HepG2 (cell line): ENCODE data around the gene CCDC69. TPM values are rescaled to one million over a fixed set of nuclear protein-coding genes. Genes with fewer than 3 reads are reported as not detected.

ENCODE experiments used
- ATAC-seq: fragments of 200-7000 bp; cut with Tn5 transposase; 3 replicates; pipeline ENCODE4 v1.9.1; 2020; ENCODE audit warnings: mild to moderate bottlenecking, moderate library complexity
- BruUV-seq: library from RNA; stranded (reverse); fragments of 400-500 nt; replicated peaks from 2 replicates; lab custom pipeline; 2021; lab: Mats Ljungman, UMichigan
- CTCF ChIA-PET: fragments of 300-600 bp; formaldehyde crosslinking; extraction: SDS; loops from one replicate; lab custom pipeline; 2021; ENCODE audit warnings: low total read pairs, inconsistent platforms, low intra/inter-chr PET ratio; lab: Yijun Ruan, JAX
- POLR2A ChIA-PET: fragments of 350-600 bp; sonication (Branson Sonifier 250); formaldehyde crosslinking; loops from one replicate; lab custom pipeline; 2020; ENCODE audit warnings: antibody characterized with exemption, inconsistent platforms; lab: Yijun Ruan, JAX
- DNase-seq: peaks from one replicate; pipeline ENCODE4 v3.0.0-alpha.2; 2015; ENCODE audit warnings: low spot score
- FAIRE-seq: peaks from 3 replicates; lab custom pipeline; 2011; peaks lifted over from hg19 to GRCh38; lab: Jason Lieb, UNC
- H2AFZ ChIP-seq: one replicate; pipeline ENCODE4 v1.6.1; 2011; ENCODE audit warnings: low read length, inconsistent platforms
- H3K27ac ChIP-seq: fragments of 300-600 bp; 3 replicates; pipeline ENCODE4 v1.8.0; 2011; ENCODE audit warnings: mixed run types, mild to moderate bottlenecking, mixed read lengths, low read length, inconsistent platforms; ENCODE audit not compliant: insufficient read depth; ENCODE audit errors: extremely low read length
- H3K27me3 ChIP-seq, 2 experiments: fragments of 200-600 bp in 1 of 2; 2 replicates in 1 of 2; 3 replicates in 1 of 2; pipeline versions ENCODE4 v1.6.0 to v1.8.0; 2011; ENCODE audit warnings: low read length in 2 of 2, mild to moderate bottlenecking in 2 of 2, moderate library complexity in 2 of 2, inconsistent platforms in 1 of 2; ENCODE audit not compliant: insufficient read depth in 2 of 2, control insufficient read depth in 1 of 2
- H3K36me3 ChIP-seq, 2 experiments: fragments of 200-600 bp in 1 of 2; replicated peaks in 1 of 2; 2 replicates in 1 of 2; 3 replicates in 1 of 2; pipeline versions ENCODE4 v1.5.1 to v1.8.0; 2011; ENCODE audit warnings: low read length in 2 of 2, inconsistent platforms in 1 of 2; ENCODE audit not compliant: insufficient read depth in 2 of 2, control insufficient read depth in 1 of 2
- H3K4me1 ChIP-seq: 2 replicates; pipeline ENCODE4 v1.5.1; 2012; ENCODE audit warnings: low read length, inconsistent platforms; ENCODE audit not compliant: insufficient read depth
- H3K4me2 ChIP-seq: 2 replicates; pipeline ENCODE4 v1.6.0; 2011; ENCODE audit warnings: low read depth, low read length, inconsistent platforms
- H3K4me3 ChIP-seq, 3 experiments: fragments of 200-600 bp in 1 of 3; sonication (generic), shearing (Covaris generic) in 1 of 3; replicated peaks in 1 of 3; 2 replicates each; pipeline ENCODE4 v1.5.1; 2011 to 2016; ENCODE audit warnings: low read length in 3 of 3, inconsistent platforms in 2 of 3, low read depth in 2 of 3, mild to moderate bottlenecking in 2 of 3, control low read depth in 1 of 3, mixed read lengths in 1 of 3; ENCODE audit not compliant: insufficient read depth in 1 of 3
- H3K79me2 ChIP-seq: one replicate; pipeline ENCODE4 v1.6.1; 2011; ENCODE audit warnings: low read length, inconsistent platforms; ENCODE audit not compliant: insufficient read depth
- H3K9ac ChIP-seq: 2 replicates; pipeline ENCODE4 v1.6.0; 2011; ENCODE audit warnings: mild to moderate bottlenecking, low read depth, low read length, inconsistent platforms; ENCODE audit not compliant: insufficient read depth
- H3K9me3 ChIP-seq: 2 replicates; pipeline ENCODE4 v1.5.1; 2012; ENCODE audit warnings: mild to moderate bottlenecking, low read length
- H4K20me1 ChIP-seq: 2 replicates; pipeline ENCODE4 v1.6.0; 2011; ENCODE audit warnings: inconsistent platforms, mild to moderate bottlenecking, low read length, moderate library complexity; ENCODE audit not compliant: insufficient read depth
- ATF1 ChIP-seq: IDR thresholded peaks from 2 replicates; pipeline ENCODE4 v1.6.1; 2016; ENCODE audit warnings: mild to moderate bottlenecking, control low read depth
- KLF11 ChIP-seq: IDR thresholded peaks from 2 replicates; pipeline ENCODE4 v1.6.1; 2016; ENCODE audit warnings: missing compliant biosample characterization
- LCORL ChIP-seq, 2 experiments: fragments of 450-650 bp in 1 of 2; sonication (generic) in 1 of 2; formaldehyde crosslinking in 1 of 2; IDR thresholded peaks; 2 replicates each; pipeline versions ENCODE4 v1.5.0 to v1.6.1; 2017 to 2020; ENCODE audit warnings: antibody characterized with exemption in 1 of 2, missing genetic modification reagents in 1 of 2
- NFYB ChIP-seq: sonication (generic); formaldehyde crosslinking; IDR thresholded peaks from 2 replicates; pipeline ENCODE4 v1.4.0; 2020; ENCODE audit warnings: missing genetic modification reagents
- TCF12 ChIP-seq, 2 experiments: fragments of 450-650 bp in 1 of 2; sonication (generic) in 1 of 2; formaldehyde crosslinking in 1 of 2; IDR thresholded peaks; 2 replicates each; pipeline versions ENCODE4 v1.6.1 to v1.8.0; 2017 to 2022; ENCODE audit warnings: antibody characterized with exemption in 1 of 2, mild to moderate bottlenecking in 1 of 2, missing genetic modification reagents in 1 of 2, moderate library complexity in 1 of 2
- WGBS: methylation state at CpG from one replicate; pipeline ENCODE4 v1.1.6; 2017; ENCODE audit warnings: low lambda C conversion rate; 5-methylcytosine and 5-hydroxymethylcytosine counted together
- in situ Hi-C: cut with HindIII; loops from 2 replicates; pipeline ENCODE4 v1.10.0; 2017; ENCODE audit warnings: low pct_unique_long_range_greater_than_20kb; ENCODE audit not compliant: extremely low pct_ligation_motif_present
- intact Hi-C: fragments of 100-400 bp; cut with micrococcal nuclease; formaldehyde crosslinking; loops from one replicate; pipeline ENCODE4 v1.10.0; 2022; ENCODE audit not compliant: unreplicated experiment
- polyA plus RNA-seq, 8 experiments: library from polyadenylated mRNA; depleted of rRNA in 3 of 8; stranded (reverse) in 7 of 8; unstranded in 1 of 8; fragments of >200 nt; fragmentation: Illumina TruSeq in 4 of 8; extraction: Trizol in 4 of 8; gene quantifications; 2 replicates each; pipeline versions ENCODE4 v1.2.1 to v1.2.3, GENCODE V29; 2011 to 2016; ENCODE audit warnings: low read depth in 4 of 8, missing spikeins in 1 of 8, mixed read lengths in 1 of 8; ENCODE audit not compliant: insufficient read depth in 1 of 8
- total RNA-seq, 5 experiments: library from RNA; depleted of rRNA; stranded (reverse); fragments of >200 nt; fragmentation: Illumina TruSeq; extraction: Trizol; gene quantifications; 2 replicates each; pipeline ENCODE4 v1.2.3, GENCODE V29; 2016; ENCODE audit warnings: low read depth in 1 of 5
- TF ChIP-seq, protein P1 (sequence below): sonication (generic); formaldehyde crosslinking; IDR thresholded peaks from 2 replicates; pipeline ENCODE4 v1.5.1; 2020; ENCODE audit warnings: missing genetic modification reagents, mild to moderate bottlenecking, borderline replicate concordance
- TF ChIP-seq, protein P2 (sequence below): sonication (generic); formaldehyde crosslinking; IDR thresholded peaks from 2 replicates; pipeline ENCODE4 v1.9.0; 2022; ENCODE audit warnings: low read depth, missing genetic modification reagents
- TF ChIP-seq, protein P3 (sequence below): sonication (generic); formaldehyde crosslinking; IDR thresholded peaks from 2 replicates; pipeline ENCODE4; 2020; ENCODE audit warnings: missing genetic modification reagents, mild to moderate bottlenecking, borderline replicate concordance
- TF ChIP-seq, protein P4 (sequence below): sonication (generic); formaldehyde crosslinking; IDR thresholded peaks from 2 replicates; pipeline ENCODE4 v1.4.0; 2020; ENCODE audit warnings: missing genetic modification reagents, borderline replicate concordance
- TF ChIP-seq, protein P5 (sequence below): sonication (generic); formaldehyde crosslinking; IDR thresholded peaks from 2 replicates; pipeline ENCODE4 v1.8.1; 2022; ENCODE audit warnings: mild to moderate bottlenecking, missing genetic modification reagents

CCDC69 gene
- total and polyA plus RNA-seq, 2 of the 13 experiments (the other 11 are each of a cell fraction or from before 2014, with no cell fraction given), result 12.2 to 45.2 TPM

DNA sequence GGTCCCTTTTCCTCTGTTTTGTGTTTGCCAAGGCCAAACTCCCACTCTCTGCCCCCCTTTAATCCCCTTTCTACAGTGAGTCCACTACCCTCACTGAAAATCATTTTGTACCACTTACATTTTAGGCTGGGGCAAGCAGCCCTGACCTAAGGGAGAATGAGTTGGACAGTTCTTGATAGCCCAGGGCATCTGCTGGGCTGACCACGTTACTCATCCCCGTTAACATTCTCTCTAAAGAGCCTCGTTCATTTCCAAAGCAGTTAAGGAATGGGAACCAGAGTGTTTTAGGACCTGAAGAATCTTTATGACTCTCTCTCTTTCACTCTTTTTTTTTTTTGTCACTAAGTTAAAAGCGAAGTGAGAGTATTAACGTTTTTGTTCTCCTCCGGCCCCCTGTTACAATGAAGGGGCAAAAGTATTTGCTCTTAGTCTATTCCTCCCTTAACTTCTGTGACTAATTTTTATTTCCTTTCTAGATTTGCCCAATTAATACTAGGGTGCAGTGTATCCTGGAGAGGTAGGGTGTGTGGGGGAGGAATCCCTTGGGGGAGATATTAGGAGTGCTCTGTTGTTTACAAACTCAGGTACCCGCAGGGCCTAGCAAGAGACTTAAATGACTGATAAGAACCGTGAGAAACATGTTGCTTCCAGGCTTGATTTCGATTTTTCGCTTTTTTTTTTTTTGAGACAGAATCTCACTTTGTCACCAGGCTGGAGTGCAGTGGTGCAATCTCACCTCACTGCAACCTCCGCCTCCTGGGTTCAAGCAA lies 43.8 kb upstream of the CCDC69 start:
- no peaks in the 10 kb centered on the region for H4K20me1 ChIP-seq
- BruUV-seq, result no TSS peak
- no peak overlapping the region for H3K4me3 ChIP-seq
- CTCF ChIA-PET, result no interaction called here
- no peak overlapping the region for H3K4me2 ChIP-seq
- no peak for ATAC-seq
- H3K79me2 ChIP-seq, result no peaks in the 10 kb centered on the region
- no peak overlapping the region for H2AFZ ChIP-seq
- intact Hi-C loops (no loop called here), in situ Hi-C loops (no loop called here)
- no peak overlapping the region for H3K27ac ChIP-seq
- no peak for FAIRE-seq
- POLR2A ChIA-PET, result no interaction called here
- WGBS, result 95% methylated on average over 11 of the region's 11 CpGs
- H3K9me3 ChIP-seq, result no peaks in the 10 kb centered on the region
- no peak overlapping the region for H3K9ac ChIP-seq
- H3K36me3 ChIP-seq, result peaks cover 9 to 27% of the 10 kb centered on the region in 2 experiments; a peak in 4 of 5 replicates
- DNase-seq, result no peak
- H3K4me1 ChIP-seq, result no peaks in the 10 kb centered on the region
- no peaks in the 10 kb centered on the region for H3K27me3 ChIP-seq
- TF ChIP-seq KLF11 (CRISPR knock-in tag) (no peak), ATF1 (CRISPR knock-in tag) (no peak), NFYB (CRISPR knock-in tag) (no peak), LCORL (IDR thresholded peaks at IDR 0.05) (no peak), LCORL (CRISPR knock-in tag; IDR thresholded peaks at IDR 0.05) (no peak), TCF12 (IDR thresholded peaks at IDR 0.05) (no peak), TCF12 (CRISPR knock-in tag; IDR thresholded peaks at IDR 0.05) (no peak)
- TF ChIP-seq, protein P1, sequence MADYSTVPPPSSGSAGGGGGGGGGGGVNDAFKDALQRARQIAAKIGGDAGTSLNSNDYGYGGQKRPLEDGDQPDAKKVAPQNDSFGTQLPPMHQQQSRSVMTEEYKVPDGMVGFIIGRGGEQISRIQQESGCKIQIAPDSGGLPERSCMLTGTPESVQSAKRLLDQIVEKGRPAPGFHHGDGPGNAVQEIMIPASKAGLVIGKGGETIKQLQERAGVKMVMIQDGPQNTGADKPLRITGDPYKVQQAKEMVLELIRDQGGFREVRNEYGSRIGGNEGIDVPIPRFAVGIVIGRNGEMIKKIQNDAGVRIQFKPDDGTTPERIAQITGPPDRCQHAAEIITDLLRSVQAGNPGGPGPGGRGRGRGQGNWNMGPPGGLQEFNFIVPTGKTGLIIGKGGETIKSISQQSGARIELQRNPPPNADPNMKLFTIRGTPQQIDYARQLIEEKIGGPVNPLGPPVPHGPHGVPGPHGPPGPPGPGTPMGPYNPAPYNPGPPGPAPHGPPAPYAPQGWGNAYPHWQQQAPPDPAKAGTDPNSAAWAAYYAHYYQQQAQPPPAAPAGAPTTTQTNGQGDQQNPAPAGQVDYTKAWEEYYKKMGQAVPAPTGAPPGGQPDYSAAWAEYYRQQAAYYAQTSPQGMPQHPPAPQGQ (CRISPR knock-in tag), result no peak
- TF ChIP-seq, protein P2, sequence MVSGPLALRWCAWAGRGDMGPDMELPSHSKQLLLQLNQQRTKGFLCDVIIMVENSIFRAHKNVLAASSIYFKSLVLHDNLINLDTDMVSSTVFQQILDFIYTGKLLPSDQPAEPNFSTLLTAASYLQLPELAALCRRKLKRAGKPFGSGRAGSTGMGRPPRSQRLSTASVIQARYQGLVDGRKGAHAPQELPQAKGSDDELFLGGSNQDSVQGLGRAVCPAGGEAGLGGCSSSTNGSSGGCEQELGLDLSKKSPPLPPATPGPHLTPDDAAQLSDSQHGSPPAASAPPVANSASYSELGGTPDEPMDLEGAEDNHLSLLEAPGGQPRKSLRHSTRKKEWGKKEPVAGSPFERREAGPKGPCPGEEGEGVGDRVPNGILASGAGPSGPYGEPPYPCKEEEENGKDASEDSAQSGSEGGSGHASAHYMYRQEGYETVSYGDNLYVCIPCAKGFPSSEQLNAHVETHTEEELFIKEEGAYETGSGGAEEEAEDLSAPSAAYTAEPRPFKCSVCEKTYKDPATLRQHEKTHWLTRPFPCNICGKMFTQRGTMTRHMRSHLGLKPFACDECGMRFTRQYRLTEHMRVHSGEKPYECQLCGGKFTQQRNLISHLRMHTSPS (CRISPR knock-in tag), result no peak
- TF ChIP-seq, protein P3, sequence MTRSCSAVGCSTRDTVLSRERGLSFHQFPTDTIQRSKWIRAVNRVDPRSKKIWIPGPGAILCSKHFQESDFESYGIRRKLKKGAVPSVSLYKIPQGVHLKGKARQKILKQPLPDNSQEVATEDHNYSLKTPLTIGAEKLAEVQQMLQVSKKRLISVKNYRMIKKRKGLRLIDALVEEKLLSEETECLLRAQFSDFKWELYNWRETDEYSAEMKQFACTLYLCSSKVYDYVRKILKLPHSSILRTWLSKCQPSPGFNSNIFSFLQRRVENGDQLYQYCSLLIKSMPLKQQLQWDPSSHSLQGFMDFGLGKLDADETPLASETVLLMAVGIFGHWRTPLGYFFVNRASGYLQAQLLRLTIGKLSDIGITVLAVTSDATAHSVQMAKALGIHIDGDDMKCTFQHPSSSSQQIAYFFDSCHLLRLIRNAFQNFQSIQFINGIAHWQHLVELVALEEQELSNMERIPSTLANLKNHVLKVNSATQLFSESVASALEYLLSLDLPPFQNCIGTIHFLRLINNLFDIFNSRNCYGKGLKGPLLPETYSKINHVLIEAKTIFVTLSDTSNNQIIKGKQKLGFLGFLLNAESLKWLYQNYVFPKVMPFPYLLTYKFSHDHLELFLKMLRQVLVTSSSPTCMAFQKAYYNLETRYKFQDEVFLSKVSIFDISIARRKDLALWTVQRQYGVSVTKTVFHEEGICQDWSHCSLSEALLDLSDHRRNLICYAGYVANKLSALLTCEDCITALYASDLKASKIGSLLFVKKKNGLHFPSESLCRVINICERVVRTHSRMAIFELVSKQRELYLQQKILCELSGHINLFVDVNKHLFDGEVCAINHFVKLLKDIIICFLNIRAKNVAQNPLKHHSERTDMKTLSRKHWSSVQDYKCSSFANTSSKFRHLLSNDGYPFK (CRISPR knock-in tag), result no peak
- TF ChIP-seq, protein P4, sequence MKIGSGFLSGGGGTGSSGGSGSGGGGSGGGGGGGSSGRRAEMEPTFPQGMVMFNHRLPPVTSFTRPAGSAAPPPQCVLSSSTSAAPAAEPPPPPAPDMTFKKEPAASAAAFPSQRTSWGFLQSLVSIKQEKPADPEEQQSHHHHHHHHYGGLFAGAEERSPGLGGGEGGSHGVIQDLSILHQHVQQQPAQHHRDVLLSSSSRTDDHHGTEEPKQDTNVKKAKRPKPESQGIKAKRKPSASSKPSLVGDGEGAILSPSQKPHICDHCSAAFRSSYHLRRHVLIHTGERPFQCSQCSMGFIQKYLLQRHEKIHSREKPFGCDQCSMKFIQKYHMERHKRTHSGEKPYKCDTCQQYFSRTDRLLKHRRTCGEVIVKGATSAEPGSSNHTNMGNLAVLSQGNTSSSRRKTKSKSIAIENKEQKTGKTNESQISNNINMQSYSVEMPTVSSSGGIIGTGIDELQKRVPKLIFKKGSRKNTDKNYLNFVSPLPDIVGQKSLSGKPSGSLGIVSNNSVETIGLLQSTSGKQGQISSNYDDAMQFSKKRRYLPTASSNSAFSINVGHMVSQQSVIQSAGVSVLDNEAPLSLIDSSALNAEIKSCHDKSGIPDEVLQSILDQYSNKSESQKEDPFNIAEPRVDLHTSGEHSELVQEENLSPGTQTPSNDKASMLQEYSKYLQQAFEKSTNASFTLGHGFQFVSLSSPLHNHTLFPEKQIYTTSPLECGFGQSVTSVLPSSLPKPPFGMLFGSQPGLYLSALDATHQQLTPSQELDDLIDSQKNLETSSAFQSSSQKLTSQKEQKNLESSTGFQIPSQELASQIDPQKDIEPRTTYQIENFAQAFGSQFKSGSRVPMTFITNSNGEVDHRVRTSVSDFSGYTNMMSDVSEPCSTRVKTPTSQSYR (CRISPR knock-in tag), result no peak
- TF ChIP-seq, protein P5, sequence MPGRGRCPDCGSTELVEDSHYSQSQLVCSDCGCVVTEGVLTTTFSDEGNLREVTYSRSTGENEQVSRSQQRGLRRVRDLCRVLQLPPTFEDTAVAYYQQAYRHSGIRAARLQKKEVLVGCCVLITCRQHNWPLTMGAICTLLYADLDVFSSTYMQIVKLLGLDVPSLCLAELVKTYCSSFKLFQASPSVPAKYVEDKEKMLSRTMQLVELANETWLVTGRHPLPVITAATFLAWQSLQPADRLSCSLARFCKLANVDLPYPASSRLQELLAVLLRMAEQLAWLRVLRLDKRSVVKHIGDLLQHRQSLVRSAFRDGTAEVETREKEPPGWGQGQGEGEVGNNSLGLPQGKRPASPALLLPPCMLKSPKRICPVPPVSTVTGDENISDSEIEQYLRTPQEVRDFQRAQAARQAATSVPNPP, result no peak
